Gastrocnemius medialis (tissue), 4 donors: Measurements from ENCODE around the gene GCK. TPM values are rescaled to one million over a fixed set of nuclear protein-coding genes. Genes with fewer than 3 reads are reported as not detected.

Source experiments
- ATAC-seq, 2 donors: fragments of 150-250 bp; one replicate each; pipeline ENCODE4 v1.9.1; 2016
- DNase-seq, 2 donors: peaks; one replicate each; pipeline ENCODE4 v3.0.0-alpha.2; 2019
- H3K27ac ChIP-seq, 4 donors: fragments of 200-600 bp; sonication (generic); 1 replicate in 1 of 4; 2 replicates in 3 of 4; pipeline ENCODE4 v1.5.1; 2016 to 2018; ENCODE audit warnings: mild to moderate bottlenecking in 2 of 4, moderate library complexity in 1 of 4
- H3K27me3 ChIP-seq, 3 donors: fragments of 200-600 bp; sonication (generic) in 2 of 3; 1 replicate in 1 of 3; 2 replicates in 2 of 3; pipeline versions ENCODE4 v1.5.1 to v1.6.0; 2016 to 2019; ENCODE audit warnings: mild to moderate bottlenecking in 1 of 3, moderate library complexity in 1 of 3
- H3K36me3 ChIP-seq, 2 donors: fragments of 200-600 bp; sonication (generic) in 1 of 2; one replicate each; pipeline ENCODE4 v1.5.1; 2017 to 2018
- H3K4me1 ChIP-seq, 2 donors: fragments of 200-600 bp; sonication (generic) in 1 of 2; one replicate each; pipeline ENCODE4 v1.5.1; 2016 to 2017; ENCODE audit warnings: mild to moderate bottlenecking in 2 of 2
- H3K4me3 ChIP-seq, 4 donors: fragments of 200-600 bp; sonication (generic) in 3 of 4; 1 replicate in 1 of 4; 2 replicates in 3 of 4; pipeline ENCODE4 v1.5.1; 2016 to 2019; ENCODE audit warnings: mild to moderate bottlenecking in 2 of 4
- H3K9me3 ChIP-seq, 3 donors: fragments of 200-600 bp; sonication (generic) in 2 of 3; 1 replicate in 1 of 3; 2 replicates in 2 of 3; pipeline ENCODE4 v1.5.1; 2016 to 2019
- POLR2A ChIP-seq, 2 donors: fragments of 450-650 bp; IDR thresholded peaks; one replicate each; pipeline ENCODE4 v1.6.1; 2017; ENCODE audit warnings: antibody characterized with exemption in 2 of 2, mild to moderate bottlenecking in 2 of 2, moderate library complexity in 2 of 2
- in situ Hi-C, 4 donors: fragments of 200-750 bp; cut with MboI; loops; one replicate each; pipeline versions ENCODE4 v1.15.0 to v1.8.0; 2017; ENCODE audit warnings: low sequenced_read_pairs in 4 of 4
- intact Hi-C: fragments of 100-400 bp; cut with DNase I; formaldehyde crosslinking; loops from one replicate; pipeline ENCODE4 v1.15.1; 2023; ENCODE audit warnings: low total_unique reads
- total RNA-seq, 4 donors: library from RNA; depleted of rRNA; stranded (reverse); fragments of >200 nt; gene quantifications; one replicate each; pipeline versions ENCODE4 v1.1.0 to v1.2.3, GENCODE V29; 2016
- TF ChIP-seq, protein P1 (sequence below), 5 experiments: fragments of 450-650 bp in 3 of 5; fragments of 200-600 bp in 2 of 5; sonication (generic) in 2 of 5; IDR thresholded peaks in 4 of 5; conservative IDR thresholded peaks in 1 of 5; 1 replicate in 4 of 5; 2 replicates in 1 of 5; pipeline ENCODE4 v1.5.1; 2016 to 2019; ENCODE audit warnings: antibody characterized with exemption in 5 of 5, mild to moderate bottlenecking in 3 of 5, moderate library complexity in 3 of 5

The GCK gene
- total RNA-seq, 4 donors from 2014 or later = 0.33 TPM; not detected in 3

DNA sequence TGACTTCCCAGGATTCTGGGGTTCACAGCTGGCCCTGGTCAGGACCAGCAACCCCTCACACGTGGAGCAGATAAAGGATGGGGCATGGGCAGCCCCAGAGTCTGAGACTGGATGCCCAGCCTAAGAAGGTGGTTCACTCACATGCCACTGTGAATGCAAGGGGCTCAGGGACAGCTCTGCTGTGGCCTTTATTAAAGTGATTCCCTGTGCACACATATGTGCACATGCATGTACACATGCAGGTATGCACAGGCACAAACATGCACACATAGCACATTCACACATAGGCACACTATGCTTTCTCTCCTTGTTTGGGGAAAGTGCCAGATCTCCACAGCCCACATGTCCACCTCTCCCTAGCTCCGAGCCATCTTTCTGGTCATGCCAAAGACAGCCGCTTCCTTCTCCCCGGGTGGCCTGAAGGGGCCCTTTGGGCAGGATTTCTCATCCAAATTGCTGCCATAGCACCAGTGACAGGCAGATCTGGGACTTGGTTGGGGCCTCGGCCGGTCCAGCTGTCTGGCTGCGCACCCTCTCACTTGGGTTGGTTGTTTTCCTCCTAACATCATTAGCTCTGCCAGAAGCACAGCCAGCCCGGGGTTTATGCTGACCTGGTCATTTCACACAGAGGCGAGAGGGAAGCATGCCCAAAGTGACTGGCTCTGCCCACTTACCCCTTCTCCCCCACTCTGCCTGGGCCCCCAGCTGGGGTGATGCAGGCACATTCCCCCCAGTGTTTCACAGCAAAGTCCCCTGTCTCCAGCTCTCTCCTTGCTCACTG, 1.4 kb downstream of the GCK start:
- Histone ChIP-seq H3K4me3 (no peak overlapping the region), H3K4me1 (no peaks in the 10 kb centered on the region), H3K9me3 (no peaks in the 10 kb centered on the region), H3K27me3 (no peaks in the 10 kb centered on the region), H3K36me3 (no peaks in the 10 kb centered on the region), H3K27ac (no peak overlapping the region)
- intact Hi-C loops (no loop called here), in situ Hi-C loops (no loop called here)
- DNase-seq = no peak
- no peak for ATAC-seq
- TF ChIP-seq, protein P1, sequence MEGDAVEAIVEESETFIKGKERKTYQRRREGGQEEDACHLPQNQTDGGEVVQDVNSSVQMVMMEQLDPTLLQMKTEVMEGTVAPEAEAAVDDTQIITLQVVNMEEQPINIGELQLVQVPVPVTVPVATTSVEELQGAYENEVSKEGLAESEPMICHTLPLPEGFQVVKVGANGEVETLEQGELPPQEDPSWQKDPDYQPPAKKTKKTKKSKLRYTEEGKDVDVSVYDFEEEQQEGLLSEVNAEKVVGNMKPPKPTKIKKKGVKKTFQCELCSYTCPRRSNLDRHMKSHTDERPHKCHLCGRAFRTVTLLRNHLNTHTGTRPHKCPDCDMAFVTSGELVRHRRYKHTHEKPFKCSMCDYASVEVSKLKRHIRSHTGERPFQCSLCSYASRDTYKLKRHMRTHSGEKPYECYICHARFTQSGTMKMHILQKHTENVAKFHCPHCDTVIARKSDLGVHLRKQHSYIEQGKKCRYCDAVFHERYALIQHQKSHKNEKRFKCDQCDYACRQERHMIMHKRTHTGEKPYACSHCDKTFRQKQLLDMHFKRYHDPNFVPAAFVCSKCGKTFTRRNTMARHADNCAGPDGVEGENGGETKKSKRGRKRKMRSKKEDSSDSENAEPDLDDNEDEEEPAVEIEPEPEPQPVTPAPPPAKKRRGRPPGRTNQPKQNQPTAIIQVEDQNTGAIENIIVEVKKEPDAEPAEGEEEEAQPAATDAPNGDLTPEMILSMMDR (IDR thresholded peaks at IDR 0.05 in 4 of 5, conservative IDR thresholded peaks at IDR 0.05 in 1 of 5) = no peak
- no peak for TF ChIP-seq POLR2A (IDR thresholded peaks at IDR 0.05)

DNA sequence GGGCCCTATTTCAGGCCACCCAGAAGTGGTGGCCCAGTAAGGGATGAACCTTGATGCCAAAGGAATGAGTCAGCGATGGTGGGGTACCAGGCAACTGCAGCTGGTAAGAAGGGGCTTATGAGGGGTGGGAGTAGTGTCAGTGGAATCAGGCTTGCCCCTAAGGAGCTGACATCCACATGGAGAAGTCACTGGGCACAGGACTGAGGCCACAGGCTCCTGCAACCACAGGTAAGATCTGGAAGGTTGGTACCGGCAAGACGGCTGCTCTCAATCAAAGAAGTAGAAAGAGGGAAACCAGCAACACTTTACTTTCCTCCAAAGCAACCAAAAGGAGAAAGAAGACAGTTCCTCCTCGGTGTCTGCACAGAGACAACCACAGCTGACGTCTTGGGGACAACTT, 2.5 kb downstream of the GCK start:
- Histone ChIP-seq H3K27me3 (no peaks in the 10 kb centered on the region), H3K4me1 (no peaks in the 10 kb centered on the region), H3K9me3 (no peaks in the 10 kb centered on the region), H3K27ac (no peak overlapping the region), H3K36me3 (no peaks in the 10 kb centered on the region), H3K4me3 (no peak overlapping the region)
- in situ Hi-C loops (no loop called here), intact Hi-C loops (no loop called here)
- ATAC-seq (no peak), DNase-seq (no peak)
- no peak for TF ChIP-seq POLR2A (IDR thresholded peaks at IDR 0.05)
- TF ChIP-seq, protein P1 (IDR thresholded peaks at IDR 0.05 in 4 of 5, conservative IDR thresholded peaks at IDR 0.05 in 1 of 5) = no peak

DNA sequence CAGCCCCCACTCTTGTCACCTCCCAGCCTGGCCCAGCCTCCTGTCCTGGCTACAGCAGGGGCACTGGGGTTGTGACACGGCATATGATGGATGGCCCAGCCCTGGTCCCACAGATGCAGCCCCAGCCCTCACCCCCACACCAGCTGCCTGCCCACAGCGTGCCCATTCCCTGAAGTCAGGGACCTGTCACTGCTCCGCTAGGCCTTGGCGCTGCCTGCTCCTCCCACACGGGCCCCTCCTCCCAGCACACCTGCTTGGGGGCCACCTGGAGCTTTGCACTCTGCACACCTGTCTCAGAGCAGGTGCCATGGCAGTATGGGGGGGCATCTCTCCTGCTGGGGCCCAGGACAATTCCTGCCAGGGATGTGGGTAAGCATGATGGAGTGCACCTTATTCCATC, 3.5 kb downstream of the GCK start:
- intact Hi-C loops = no loop called here
- no peaks in the 10 kb centered on the region for H3K9me3 ChIP-seq
- H3K4me1 ChIP-seq = no peaks in the 10 kb centered on the region
- no peak for TF ChIP-seq POLR2A (IDR thresholded peaks at IDR 0.05)
- TF ChIP-seq, protein P1 (IDR thresholded peaks at IDR 0.05 in 4 of 5, conservative IDR thresholded peaks at IDR 0.05 in 1 of 5) = no peak
- no peak overlapping the region for H3K4me3 ChIP-seq
- no peaks in the 10 kb centered on the region for H3K27me3 ChIP-seq
- H3K36me3 ChIP-seq = no peaks in the 10 kb centered on the region
- H3K27ac ChIP-seq = no peak overlapping the region
- DNase-seq = no peak
- no peak for ATAC-seq
- in situ Hi-C loops = no loop called here

DNA sequence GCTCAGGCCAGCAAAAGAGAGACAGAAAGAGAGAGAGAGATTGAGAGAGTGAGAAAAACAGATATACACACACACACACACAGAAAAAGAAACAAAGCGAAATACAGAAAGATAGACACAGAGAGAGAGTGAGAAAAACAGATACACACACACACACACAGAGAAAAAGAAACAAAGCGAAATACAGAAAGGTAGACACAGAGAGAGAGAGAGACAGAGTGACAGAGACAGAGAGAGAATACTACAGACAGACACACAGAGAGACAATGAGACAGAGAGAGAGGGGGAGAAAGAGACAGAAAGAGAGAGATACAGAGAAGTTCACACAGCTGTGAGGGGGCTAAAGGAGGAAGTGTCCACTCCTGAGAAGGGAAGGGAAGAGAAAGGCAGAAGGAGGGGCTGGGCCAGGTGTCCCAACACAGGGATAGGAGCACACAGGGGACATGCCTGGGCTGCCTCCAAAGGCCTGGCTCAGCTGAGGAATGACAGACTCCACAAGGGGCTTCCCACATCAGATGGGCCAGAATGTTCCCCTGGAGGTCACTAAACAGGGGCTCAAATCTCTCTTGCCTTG, 4.3 kb downstream of the GCK start:
- no peak overlapping the region for H3K27ac ChIP-seq
- H3K27me3 ChIP-seq = no peaks in the 10 kb centered on the region
- no peaks in the 10 kb centered on the region for H3K4me1 ChIP-seq
- no peaks in the 10 kb centered on the region for H3K36me3 ChIP-seq
- H3K9me3 ChIP-seq = no peaks in the 10 kb centered on the region
- TF ChIP-seq POLR2A (IDR thresholded peaks at IDR 0.05) = no peak
- TF ChIP-seq, protein P1 (IDR thresholded peaks at IDR 0.05 in 4 of 5, conservative IDR thresholded peaks at IDR 0.05 in 1 of 5) = no peak
- intact Hi-C loops (no loop called here), in situ Hi-C loops (no loop called here)
- no peak for ATAC-seq
- H3K4me3 ChIP-seq = no peak overlapping the region
- DNase-seq = no peak
